Panc1 (cell line): Measurements from ENCODE around the gene CACNA1B. TPM values are rescaled to one million over a fixed set of nuclear protein-coding genes. Genes with fewer than 3 reads are reported as not detected.

ENCODE experiments used
- ATAC-seq: fragments of 200-7000 bp; cut with Tn5 transposase; 2 replicates; pipeline ENCODE4 v1.9.1; 2020; ENCODE audit warnings: mild to moderate bottlenecking, moderate library complexity
- BruUV-seq: library from RNA; stranded (reverse); fragments of 400-500 nt; replicated peaks from 2 replicates; lab custom pipeline; 2021; lab: Mats Ljungman, UMichigan
- CTCF ChIA-PET: fragments of 300-600 bp; sonication (Branson Sonifier 250); formaldehyde crosslinking; loops from one replicate; lab custom pipeline; 2022; ENCODE audit warnings: antibody characterized with exemption; lab: Charles Lee
- POLR2A ChIA-PET: fragments of 300-600 bp; sonication (Branson Sonifier 250); formaldehyde crosslinking; loops from one replicate; lab custom pipeline; 2022; ENCODE audit warnings: antibody characterized with exemption; lab: Charles Lee
- DNase-seq: peaks from one replicate; pipeline ENCODE4 v3.0.0-alpha.2; 2010; ENCODE audit warnings: low read depth, low spot score
- H3K27ac ChIP-seq: 2 replicates; pipeline ENCODE4 v1.5.1; 2011; ENCODE audit warnings: mild to moderate bottlenecking, low read length, inconsistent platforms
- H3K27me3 ChIP-seq: fragments of 200-500 bp; sonication (Bioruptor generic); 2 replicates; pipeline ENCODE4 v1.6.0; 2014; ENCODE audit warnings: low read length, inconsistent platforms; ENCODE audit not compliant: control insufficient read depth, insufficient read depth
- H3K36me3 ChIP-seq: fragments of 200-500 bp; sonication (Bioruptor generic); 2 replicates; pipeline ENCODE4 v1.5.1; 2014; ENCODE audit warnings: inconsistent platforms, mild to moderate bottlenecking, low read length, moderate library complexity; ENCODE audit not compliant: control insufficient read depth, insufficient read depth
- H3K4me1 ChIP-seq: 2 replicates; pipeline ENCODE4 v1.5.1; 2011; ENCODE audit warnings: inconsistent platforms, mild to moderate bottlenecking, low read length, moderate library complexity; ENCODE audit not compliant: control insufficient read depth, insufficient read depth
- H3K4me3 ChIP-seq, 2 experiments: 2 replicates each; pipeline ENCODE4 v1.5.1; 2011 to 2012; ENCODE audit warnings: low read depth in 2 of 2, low read length in 2 of 2, mild to moderate bottlenecking in 2 of 2, inconsistent platforms in 1 of 2, moderate library complexity in 1 of 2
- H3K9me3 ChIP-seq: fragments of 200-500 bp; sonication (Bioruptor generic); 2 replicates; pipeline ENCODE4 v1.5.1; 2014; ENCODE audit warnings: low read depth, mild to moderate bottlenecking, inconsistent platforms, low read length, moderate library complexity; ENCODE audit not compliant: control insufficient read depth, insufficient read depth
- POLR2AphosphoS5 ChIP-seq: IDR thresholded peaks from 2 replicates; pipeline ENCODE4 v1.6.1; 2012; ENCODE audit warnings: mild to moderate bottlenecking, low read depth, low read length, moderate library complexity
- SIN3A ChIP-seq: IDR thresholded peaks from 2 replicates; pipeline ENCODE4 v1.6.1; 2012; ENCODE audit warnings: low read depth, mild to moderate bottlenecking, low read length, moderate library complexity, borderline replicate concordance; ENCODE audit not compliant: insufficient read depth
- TCF7L2 ChIP-seq: IDR thresholded peaks from 2 replicates; pipeline ENCODE4 v1.6.1; 2011; ENCODE audit warnings: mild to moderate bottlenecking, low read depth, low read length, inconsistent platforms
- in situ Hi-C: cut with HindIII; loops from 2 replicates; pipeline ENCODE4 v1.10.0; 2016; ENCODE audit warnings: low sequenced_read_pairs, low pct_unique_long_range_greater_than_20kb
- intact Hi-C: fragments of 100-400 bp; cut with micrococcal nuclease; formaldehyde crosslinking; loops from one replicate; pipeline ENCODE4 v1.10.0; 2022; ENCODE audit not compliant: unreplicated experiment
- total RNA-seq: library from RNA; stranded (reverse); gene quantifications from one replicate; pipeline ENCODE4 v1.2.1, GENCODE V29; 2021; ENCODE audit not compliant: unreplicated experiment
- TF ChIP-seq, protein P1 (sequence below), 2 experiments: IDR thresholded peaks; 2 replicates each; pipeline ENCODE4 v1.6.1; 2011 to 2012; ENCODE audit warnings: low read depth in 2 of 2, control low read depth in 1 of 2, low read length in 1 of 2, mild to moderate bottlenecking in 1 of 2, moderate library complexity in 1 of 2; ENCODE audit not compliant: insufficient read depth in 1 of 2
- TF ChIP-seq, protein P2 (sequence below): fragments of 450-650 bp; IDR thresholded peaks from 2 replicates; pipeline ENCODE4 v1.5.1; 2017; ENCODE audit warnings: mild to moderate bottlenecking

The CACNA1B gene
- total RNA-seq, 1 experiment from 2014 or later = 0.49 TPM

DNA sequence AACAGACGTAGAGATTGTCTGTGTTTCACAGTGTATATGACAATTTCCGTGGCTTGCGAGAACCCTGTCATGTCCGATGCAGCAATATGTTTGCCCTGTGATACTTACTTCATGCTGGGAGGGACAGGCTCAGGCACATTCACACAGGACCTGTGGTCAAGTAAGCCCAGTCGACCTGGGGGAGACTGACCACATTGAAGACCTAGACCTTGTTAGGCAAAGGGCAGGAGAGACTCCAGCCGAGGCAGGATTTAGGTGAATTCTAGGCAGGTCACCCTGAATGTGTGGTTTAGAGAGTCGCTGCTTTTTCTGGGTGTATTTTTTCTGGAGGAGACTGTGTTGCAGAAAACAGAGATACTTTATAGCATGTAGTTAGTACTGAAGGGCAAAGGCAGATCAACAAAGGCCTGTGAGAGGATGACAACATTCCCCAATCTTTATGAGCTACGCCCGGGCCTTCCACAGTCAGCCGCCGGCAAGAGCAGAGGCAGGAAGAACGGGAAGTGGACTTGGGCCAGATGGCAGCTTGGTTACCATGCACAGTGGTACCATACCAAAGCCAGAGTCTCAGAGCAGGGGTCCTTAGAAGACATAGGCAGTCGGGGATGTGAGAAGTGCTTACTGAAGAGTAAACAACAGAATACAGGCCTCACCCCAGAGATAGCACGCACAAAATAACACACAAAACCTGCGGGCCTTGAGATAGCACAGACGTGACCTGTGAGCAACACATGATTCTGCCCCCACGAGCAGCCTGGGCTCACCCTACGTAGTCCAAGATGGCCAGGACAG lies 220.7 kb downstream of the CACNA1B start:
- POLR2A ChIA-PET = no interaction called here
- TF ChIP-seq, protein P1, sequence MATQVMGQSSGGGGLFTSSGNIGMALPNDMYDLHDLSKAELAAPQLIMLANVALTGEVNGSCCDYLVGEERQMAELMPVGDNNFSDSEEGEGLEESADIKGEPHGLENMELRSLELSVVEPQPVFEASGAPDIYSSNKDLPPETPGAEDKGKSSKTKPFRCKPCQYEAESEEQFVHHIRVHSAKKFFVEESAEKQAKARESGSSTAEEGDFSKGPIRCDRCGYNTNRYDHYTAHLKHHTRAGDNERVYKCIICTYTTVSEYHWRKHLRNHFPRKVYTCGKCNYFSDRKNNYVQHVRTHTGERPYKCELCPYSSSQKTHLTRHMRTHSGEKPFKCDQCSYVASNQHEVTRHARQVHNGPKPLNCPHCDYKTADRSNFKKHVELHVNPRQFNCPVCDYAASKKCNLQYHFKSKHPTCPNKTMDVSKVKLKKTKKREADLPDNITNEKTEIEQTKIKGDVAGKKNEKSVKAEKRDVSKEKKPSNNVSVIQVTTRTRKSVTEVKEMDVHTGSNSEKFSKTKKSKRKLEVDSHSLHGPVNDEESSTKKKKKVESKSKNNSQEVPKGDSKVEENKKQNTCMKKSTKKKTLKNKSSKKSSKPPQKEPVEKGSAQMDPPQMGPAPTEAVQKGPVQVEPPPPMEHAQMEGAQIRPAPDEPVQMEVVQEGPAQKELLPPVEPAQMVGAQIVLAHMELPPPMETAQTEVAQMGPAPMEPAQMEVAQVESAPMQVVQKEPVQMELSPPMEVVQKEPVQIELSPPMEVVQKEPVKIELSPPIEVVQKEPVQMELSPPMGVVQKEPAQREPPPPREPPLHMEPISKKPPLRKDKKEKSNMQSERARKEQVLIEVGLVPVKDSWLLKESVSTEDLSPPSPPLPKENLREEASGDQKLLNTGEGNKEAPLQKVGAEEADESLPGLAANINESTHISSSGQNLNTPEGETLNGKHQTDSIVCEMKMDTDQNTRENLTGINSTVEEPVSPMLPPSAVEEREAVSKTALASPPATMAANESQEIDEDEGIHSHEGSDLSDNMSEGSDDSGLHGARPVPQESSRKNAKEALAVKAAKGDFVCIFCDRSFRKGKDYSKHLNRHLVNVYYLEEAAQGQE (IDR thresholded peaks at IDR 0.05; ENCODE audit: insufficient read depth in 1 of 2, low read depth in 2 of 2, low read length in 1 of 2) = no peak
- TF ChIP-seq SIN3A (no peak), POLR2AphosphoS5 (no peak), TCF7L2 (no peak)
- TF ChIP-seq, protein P2, sequence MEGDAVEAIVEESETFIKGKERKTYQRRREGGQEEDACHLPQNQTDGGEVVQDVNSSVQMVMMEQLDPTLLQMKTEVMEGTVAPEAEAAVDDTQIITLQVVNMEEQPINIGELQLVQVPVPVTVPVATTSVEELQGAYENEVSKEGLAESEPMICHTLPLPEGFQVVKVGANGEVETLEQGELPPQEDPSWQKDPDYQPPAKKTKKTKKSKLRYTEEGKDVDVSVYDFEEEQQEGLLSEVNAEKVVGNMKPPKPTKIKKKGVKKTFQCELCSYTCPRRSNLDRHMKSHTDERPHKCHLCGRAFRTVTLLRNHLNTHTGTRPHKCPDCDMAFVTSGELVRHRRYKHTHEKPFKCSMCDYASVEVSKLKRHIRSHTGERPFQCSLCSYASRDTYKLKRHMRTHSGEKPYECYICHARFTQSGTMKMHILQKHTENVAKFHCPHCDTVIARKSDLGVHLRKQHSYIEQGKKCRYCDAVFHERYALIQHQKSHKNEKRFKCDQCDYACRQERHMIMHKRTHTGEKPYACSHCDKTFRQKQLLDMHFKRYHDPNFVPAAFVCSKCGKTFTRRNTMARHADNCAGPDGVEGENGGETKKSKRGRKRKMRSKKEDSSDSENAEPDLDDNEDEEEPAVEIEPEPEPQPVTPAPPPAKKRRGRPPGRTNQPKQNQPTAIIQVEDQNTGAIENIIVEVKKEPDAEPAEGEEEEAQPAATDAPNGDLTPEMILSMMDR = no peak
- H3K4me1 ChIP-seq = no peaks in the 10 kb centered on the region
- no peak for ATAC-seq
- no peaks in the 10 kb centered on the region for H3K9me3 ChIP-seq
- no peaks in the 10 kb centered on the region for H3K36me3 ChIP-seq
- no TSS peak for BruUV-seq
- no peak overlapping the region for H3K4me3 ChIP-seq
- DNase-seq = no peak
- H3K27me3 ChIP-seq = no peaks in the 10 kb centered on the region
- intact Hi-C loops = no loop called here
- H3K27ac ChIP-seq = no peak overlapping the region
- in situ Hi-C loops = no loop called here
- CTCF ChIA-PET = no interaction called here

DNA sequence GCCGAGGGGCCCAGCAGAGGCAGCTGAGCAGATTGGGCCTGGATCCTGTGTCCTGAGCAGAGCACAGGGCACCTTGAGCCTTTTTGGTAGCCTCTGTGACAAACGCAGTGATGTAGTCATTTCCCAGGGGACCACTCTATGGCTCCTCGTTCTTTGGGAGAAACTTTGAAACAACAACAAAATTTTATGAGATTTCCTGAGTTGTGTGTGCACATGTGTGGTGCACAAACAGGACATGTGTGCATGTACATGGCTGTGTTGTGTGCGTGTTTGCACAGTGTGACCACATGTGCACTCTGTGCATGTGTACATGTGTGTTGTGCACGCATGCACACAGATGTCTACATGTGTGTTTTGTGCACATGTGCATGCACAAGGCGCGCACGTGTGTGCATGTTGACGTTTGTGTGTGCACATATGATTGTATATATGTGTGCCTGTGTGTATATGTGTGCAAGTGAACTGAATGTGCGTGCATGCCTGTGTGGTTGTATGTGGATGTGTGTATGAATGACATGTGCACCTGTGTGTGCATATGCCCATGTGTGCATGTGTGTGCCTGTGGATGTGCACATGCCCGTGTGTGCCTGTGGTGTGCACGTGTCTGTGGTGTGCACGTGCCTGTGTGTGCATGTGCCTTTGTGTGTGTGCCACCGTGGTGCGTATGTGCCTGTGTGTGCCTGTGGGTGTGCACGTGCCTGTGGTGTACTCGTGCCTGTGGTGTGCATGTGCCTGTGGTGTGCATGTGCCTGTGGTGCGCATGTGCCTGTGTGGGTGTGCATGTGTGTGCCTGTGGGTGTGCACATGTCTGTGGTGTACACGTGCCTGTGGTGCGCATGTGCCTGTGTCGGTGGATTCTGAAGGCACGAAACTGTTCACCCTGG lies 221.6 kb downstream of the CACNA1B start:
- POLR2A ChIA-PET = no interaction called here
- no peak for TF ChIP-seq SIN3A
- TF ChIP-seq, protein P2 = no peak
- TF ChIP-seq, protein P1 (IDR thresholded peaks at IDR 0.05; ENCODE audit: insufficient read depth in 1 of 2, low read depth in 2 of 2, low read length in 1 of 2) = no peak
- TF ChIP-seq POLR2AphosphoS5 = no peak
- no peak for TF ChIP-seq TCF7L2
- Histone ChIP-seq H3K4me3 (no peak overlapping the region), H3K27me3 (no peaks in the 10 kb centered on the region), H3K36me3 (no peaks in the 10 kb centered on the region), H3K27ac (no peak overlapping the region), H3K4me1 (no peaks in the 10 kb centered on the region), H3K9me3 (no peaks in the 10 kb centered on the region)
- ATAC-seq (no peak), DNase-seq (no peak)
- CTCF ChIA-PET = no interaction called here
- intact Hi-C loops (no loop called here), in situ Hi-C loops (no loop called here)
- no TSS peak for BruUV-seq
